K562 (cell line): ENCODE results near the gene TRDMT1. TPM values are rescaled to one million over a fixed set of nuclear protein-coding genes. Genes with fewer than 3 reads are reported as not detected.

Experiments
- CHD4 ChIP-seq: fragments of 200-600 bp; sonication (generic); IDR thresholded peaks from 3 replicates; pipeline ENCODE4 v1.6.1; 2012; ENCODE audit warnings: low read depth, mild to moderate bottlenecking, mixed read lengths, low read length, inconsistent platforms; ENCODE audit not compliant: insufficient read depth, insufficient replicate concordance, poor library complexity, severe bottlenecking
- DEAF1 ChIP-seq: fragments of 450-650 bp; formaldehyde crosslinking; IDR thresholded peaks from 2 replicates; pipeline ENCODE4 v1.4.0; 2020; ENCODE audit warnings: mild to moderate bottlenecking, moderate library complexity
- E2F3 ChIP-seq: fragments of 250-450 bp; sonication (Bioruptor Pico); IDR thresholded peaks from 2 replicates; pipeline ENCODE4 v1.4.0; 2020; ENCODE audit warnings: mild to moderate bottlenecking
- HOXB6 ChIP-seq: fragments of 250-450 bp; sonication (Bioruptor Pico); IDR thresholded peaks from 2 replicates; pipeline ENCODE4 v1.5.1; 2022; ENCODE audit warnings: mild to moderate bottlenecking, borderline replicate concordance
- MTF1 ChIP-seq: fragments of 250-450 bp; sonication (Bioruptor Pico); IDR thresholded peaks from 2 replicates; pipeline ENCODE4 v1.9.0; 2021; ENCODE audit warnings: moderate library complexity, mild to moderate bottlenecking, inconsistent platforms, borderline replicate concordance
- SP2 ChIP-seq: IDR thresholded peaks from 2 replicates; pipeline ENCODE4 v1.6.1; 2011; ENCODE audit warnings: mild to moderate bottlenecking, low read depth, low read length, moderate library complexity; ENCODE audit not compliant: poor library complexity, severe bottlenecking; ENCODE audit errors: extremely low read depth
- SRF ChIP-seq, 2 experiments: fragments of 250-450, 450-650 bp in 1 of 2; sonication (Bioruptor Pico) in 1 of 2; sonication (generic) in 1 of 2; formaldehyde crosslinking; IDR thresholded peaks; 2 replicates each; pipeline versions ENCODE4 v1.5.0 to v1.5.1; 2020 to 2022; ENCODE audit warnings: mild to moderate bottlenecking in 1 of 2, missing genetic modification reagents in 1 of 2
- TEAD4 ChIP-seq, 2 experiments: sonication (generic) in 1 of 2; formaldehyde crosslinking in 1 of 2; IDR thresholded peaks; 2 replicates each; pipeline versions ENCODE4 v1.6.1 to v1.8.0; 2012 to 2022; ENCODE audit warnings: borderline replicate concordance in 1 of 2, inconsistent platforms in 1 of 2, low read length in 1 of 2, mild to moderate bottlenecking in 1 of 2, missing genetic modification reagents in 1 of 2
- ZBTB11 ChIP-seq, 3 experiments: fragments of 200-800 bp in 1 of 3; fragments of 250-450 bp in 1 of 3; fragments of 450-650 bp in 1 of 3; sonication (Bioruptor Pico) in 1 of 3; sonication (Bioruptor generic) in 1 of 3; formaldehyde crosslinking in 1 of 3; IDR thresholded peaks; 2 replicates each; pipeline versions ENCODE4 v1.6.1 to v1.8.0; 2016 to 2022; ENCODE audit warnings: mild to moderate bottlenecking in 2 of 3, missing genetic modification characterization in 2 of 3, missing compliant biosample characterization in 1 of 3, moderate library complexity in 1 of 3
- ZBTB17 ChIP-seq: fragments of 450-650 bp; formaldehyde crosslinking; IDR thresholded peaks from 2 replicates; pipeline ENCODE4 v1.4.0; 2020; ENCODE audit warnings: mild to moderate bottlenecking
- ZNF23 ChIP-seq: fragments of 250-450 bp; sonication (Bioruptor Pico); IDR thresholded peaks from 2 replicates; pipeline ENCODE4 v1.4.0; 2020; ENCODE audit warnings: mild to moderate bottlenecking
- ZNF324 ChIP-seq: fragments of 250-450 bp; sonication (Bioruptor Pico); IDR thresholded peaks from 2 replicates; pipeline ENCODE4 v1.4.0; 2020; ENCODE audit warnings: mild to moderate bottlenecking
- polyA plus RNA-seq, 8 experiments: library from polyadenylated mRNA; depleted of rRNA in 4 of 8; stranded (reverse) in 5 of 8; unstranded in 3 of 8; fragments of >200 nt; fragmentation: Nextera tagmentation in 2 of 8; fragmentation: Illumina TruSeq in 1 of 8; extraction: Ambion mirVana in 2 of 8; extraction: Trizol in 1 of 8; gene quantifications; 2 replicates each; pipeline versions ENCODE4 v1.2.1 to v1.2.3, GENCODE V29; 2011 to 2014; ENCODE audit warnings: inconsistent platforms in 1 of 8, missing spikeins in 1 of 8
- total RNA-seq, 7 experiments: library from RNA; depleted of rRNA in 6 of 7; stranded (reverse); fragments of >200 nt in 6 of 7; fragmentation: Illumina TruSeq in 2 of 7; extraction: Trizol in 2 of 7; gene quantifications; 2 replicates each; pipeline versions ENCODE4 v1.2.1 to v1.2.3, GENCODE V29; 2011 to 2021; ENCODE audit warnings: low replicate concordance in 1 of 7

TRDMT1 gene
- total and polyA plus RNA-seq, 9 of the 15 experiments (the other 6 are each of a cell fraction or from before 2014, with no cell fraction given): 5.4 to 12.6 (median 9.3) TPM

GRCh38 chr10:17216217-17216900 is 14.9 kb upstream of the TRDMT1 start (continued):
- TF ChIP-seq ZBTB11 (CRISPR knock-in tag; IDR thresholded peaks at IDR 0.05) (no peak; a peak in 2 of 6 replicates), ZNF324 (peak; percentile 29; the same call in 1 of the 2 replicates), SRF (CRISPR knock-in tag; IDR thresholded peaks at IDR 0.05) (no peak; a peak in 1 of 4 replicates), DEAF1 (CRISPR knock-in tag) (0 out of 2 replicates have a peak, but pooled peaks have one; percentile 21), SP2 (no peak), ZNF23 (CRISPR knock-in tag) (no peak), E2F3 (no peak), HOXB6 (CRISPR knock-in tag) (no peak), CHD4 (no peak), TEAD4 (IDR thresholded peaks at IDR 0.05; ENCODE audit: low read length) (peak; percentile 43), TEAD4 (CRISPR knock-in tag; IDR thresholded peaks at IDR 0.05; ENCODE audit: borderline replicate concordance) (no peak), ZBTB17 (CRISPR knock-in tag) (peak; percentile 68; the same call in 1 of the 2 replicates), MTF1 (no peak)
